DMS 273 treated with DMSO at 0.1 percent for 48 hours (cell line): ENCODE results near the gene TRIM38.

Experiments used
- DNase-seq: peaks from one replicate; lab custom pipeline; 2025; lab: John Stamatoyannopoulos, UW

Gene TRIM38

GRCh38 chr6:26026833-26027490 is 64.4 kb downstream of the TRIM38 start:
- peak; percentile 85 for DNase-seq

DNA sequence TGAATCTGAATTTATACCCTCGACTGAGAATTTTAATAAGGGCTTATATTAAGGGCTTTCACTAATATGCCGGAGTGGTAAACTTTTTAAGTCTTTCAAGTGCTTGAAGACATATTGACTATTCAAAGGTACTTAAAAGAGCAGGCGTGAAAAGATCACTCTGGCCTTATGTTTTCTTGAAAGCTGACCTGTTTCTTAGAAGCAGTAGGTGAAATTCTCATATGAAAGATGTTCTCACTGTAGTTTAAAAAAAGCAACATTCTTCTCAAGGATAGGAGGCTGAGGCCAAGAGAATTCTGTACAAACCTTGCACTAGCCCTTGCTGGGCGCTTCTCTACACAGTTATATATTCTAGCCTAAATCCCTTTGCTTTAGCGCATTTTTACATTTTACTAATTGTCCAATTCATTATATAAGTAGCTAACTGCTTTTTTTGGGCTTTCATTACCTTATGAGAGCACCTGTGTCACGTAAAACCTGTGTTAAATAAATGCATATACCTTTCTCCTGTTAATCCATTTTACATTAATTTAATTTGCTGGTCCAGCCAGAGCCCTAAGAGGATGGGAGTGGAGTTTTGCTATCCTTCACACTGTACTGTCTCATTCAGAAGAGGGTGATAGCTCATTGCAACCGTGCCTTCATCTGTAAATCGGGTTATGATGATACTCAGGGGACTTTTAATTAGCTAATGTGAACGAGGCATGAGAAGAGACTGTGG is 65.0 kb downstream of the TRIM38 start:
- DNase-seq = no peak

DNA sequence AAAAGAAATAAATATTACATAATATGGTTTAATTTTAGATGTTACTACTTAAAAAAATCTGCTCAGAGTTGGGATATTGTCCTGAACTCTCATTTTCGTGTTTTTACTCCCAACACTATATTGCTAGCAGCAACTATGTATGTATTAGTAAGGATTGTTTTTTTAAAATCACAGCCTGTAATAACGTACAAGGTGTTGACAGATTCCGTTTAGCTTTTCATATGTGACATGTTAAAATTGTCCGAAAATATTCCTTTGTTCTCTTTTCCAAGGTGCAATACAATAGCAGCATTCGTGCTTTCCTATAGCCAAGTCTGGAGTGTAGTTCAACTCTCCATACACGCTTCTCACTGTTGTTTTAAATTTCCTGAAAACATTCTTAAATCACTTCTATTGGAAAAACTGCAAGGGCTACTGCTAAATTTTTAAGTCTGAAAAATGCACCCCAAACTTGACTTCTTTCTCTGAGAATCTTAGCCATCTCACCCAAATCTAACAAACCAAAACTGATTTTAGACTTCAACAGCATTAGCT is 65.7 kb downstream of the TRIM38 start:
- no peak for DNase-seq

DNA sequence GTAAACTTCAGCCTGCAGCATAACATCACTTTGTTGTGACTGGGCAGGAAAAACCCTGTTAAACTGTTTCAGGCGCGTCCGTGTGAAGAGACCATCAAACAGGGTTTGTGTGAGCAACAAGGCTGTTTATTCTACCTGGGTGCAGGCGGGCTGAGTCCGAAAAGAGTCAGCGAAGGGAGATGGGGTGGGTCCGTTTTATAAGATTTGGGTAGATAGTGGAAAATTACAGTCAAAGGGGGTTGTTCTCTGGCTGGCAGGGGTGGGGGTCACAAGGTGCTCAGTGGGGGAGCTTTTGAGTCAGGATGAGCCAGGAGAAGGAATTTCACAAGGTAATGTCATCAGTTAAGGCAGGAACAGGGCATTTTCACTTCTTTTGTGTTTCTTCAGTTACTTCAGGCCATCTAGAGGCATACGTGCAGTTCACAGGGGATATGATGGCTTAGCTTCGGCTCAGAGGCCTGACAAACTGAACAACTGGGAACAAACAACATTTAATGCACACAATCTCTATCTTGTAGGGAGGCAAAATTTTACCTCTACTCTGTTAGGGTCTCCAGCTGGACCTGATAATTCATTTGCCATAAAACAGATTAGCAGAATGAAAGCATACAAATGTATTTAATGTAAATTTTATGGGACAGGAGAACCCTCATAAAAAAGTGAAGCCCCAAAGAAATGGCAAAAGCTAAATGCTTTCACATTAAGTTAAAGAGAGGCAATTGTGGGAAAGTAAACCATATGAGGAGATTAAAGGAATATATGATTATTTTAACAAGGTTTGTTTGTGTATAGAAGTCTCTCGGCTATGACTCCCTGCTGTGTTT is 66.4 kb downstream of the TRIM38 start:
- no peak for DNase-seq

GRCh38 chr6:26029570-26029856 is 66.9 kb downstream of the TRIM38 start:
- DNase-seq = no peak

GRCh38 chr6:26029857-26030653 is 67.5 kb downstream of the TRIM38 start:
- DNase-seq = no peak

DNA sequence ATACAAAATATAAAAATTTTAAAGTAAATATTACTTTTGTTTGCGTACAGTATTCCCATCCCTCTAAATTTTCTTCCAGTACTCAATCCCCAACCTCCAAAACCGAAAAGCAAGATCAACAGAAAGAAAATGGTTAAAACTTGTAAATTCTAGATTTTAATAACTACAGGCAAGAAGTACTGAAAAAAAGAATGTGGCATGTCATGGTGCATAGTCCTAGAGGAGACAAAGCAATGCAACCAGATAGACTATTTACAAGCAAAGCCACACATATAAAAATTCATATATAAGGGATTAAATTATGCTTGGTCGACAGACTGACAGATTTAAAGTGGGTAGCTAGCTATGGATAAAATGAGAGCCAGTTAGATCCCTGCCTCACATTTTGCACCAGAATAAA is 68.1 kb downstream of the TRIM38 start:
- DNase-seq = no peak

GRCh38 chr6:26031151-26031594 is 68.6 kb downstream of the TRIM38 start:
- peak; percentile 32 for DNase-seq

GRCh38 chr6:26031595-26032339 is 69.2 kb downstream of the TRIM38 start:
- DNase-seq = peak; percentile 97

DNA sequence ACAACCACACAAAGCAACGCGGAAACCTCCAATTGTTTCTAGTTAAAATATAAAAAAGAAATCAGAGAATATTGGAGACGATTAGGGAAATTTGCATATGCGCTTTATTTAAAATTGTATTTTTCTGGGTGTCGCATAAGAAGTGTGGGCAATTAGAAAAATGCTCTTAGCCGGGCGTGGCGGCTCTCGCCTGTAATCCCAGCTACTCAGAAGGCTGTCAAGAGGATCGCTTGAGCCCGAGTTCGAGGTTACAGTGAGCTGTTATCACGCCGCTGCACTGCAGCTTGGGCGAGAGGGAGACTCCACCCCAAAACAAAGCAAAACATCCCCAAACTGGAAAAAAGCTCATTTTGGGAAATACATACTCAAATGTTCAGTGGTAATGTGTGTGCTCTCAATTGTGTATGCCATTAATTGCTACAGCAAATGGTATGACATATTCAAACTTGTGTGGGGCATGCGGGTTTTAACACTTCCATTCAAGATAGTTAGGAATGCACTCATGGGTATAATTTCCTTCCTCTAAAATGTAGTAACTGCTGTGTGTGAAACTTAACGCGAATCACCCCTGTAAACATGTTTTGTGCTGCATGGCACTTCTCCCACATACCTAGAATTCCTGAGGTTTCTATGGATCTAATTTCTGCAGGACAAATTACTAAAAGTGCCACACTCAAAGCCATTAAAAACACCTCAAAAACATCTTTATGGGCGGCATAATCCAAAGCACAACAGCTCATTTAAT is 69.9 kb downstream of the TRIM38 start:
- no peak for DNase-seq

GRCh38 chr6:26033085-26033940 is 70.7 kb downstream of the TRIM38 start:
- peak; percentile 50 for DNase-seq

DNA sequence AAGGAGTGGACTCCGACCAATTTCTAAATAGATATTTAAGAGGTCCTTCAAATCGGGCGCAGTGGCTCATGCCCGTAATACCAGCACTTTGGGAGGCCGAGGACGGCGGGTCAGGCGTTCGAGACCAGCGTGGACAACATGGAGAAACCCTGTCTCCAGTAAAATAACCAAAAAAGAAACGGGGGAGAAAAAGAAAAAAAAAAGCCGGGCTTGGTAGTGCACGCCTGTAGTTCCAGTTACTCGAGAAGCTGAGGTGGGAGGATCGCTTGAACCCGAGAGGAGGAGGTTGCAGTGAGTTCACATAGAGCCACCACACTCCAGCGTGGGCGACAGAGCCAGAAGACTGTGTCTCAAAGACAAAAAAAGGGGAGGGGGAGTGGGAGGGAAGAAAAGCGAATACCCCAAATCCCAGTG is 71.3 kb downstream of the TRIM38 start:
- DNase-seq = no peak

GRCh38 chr6:26034905-26035304 is 72.3 kb downstream of the TRIM38 start:
- DNase-seq = no peak
